ENCODE data around the gene PRDM11.

Gene PRDM11

DNA sequence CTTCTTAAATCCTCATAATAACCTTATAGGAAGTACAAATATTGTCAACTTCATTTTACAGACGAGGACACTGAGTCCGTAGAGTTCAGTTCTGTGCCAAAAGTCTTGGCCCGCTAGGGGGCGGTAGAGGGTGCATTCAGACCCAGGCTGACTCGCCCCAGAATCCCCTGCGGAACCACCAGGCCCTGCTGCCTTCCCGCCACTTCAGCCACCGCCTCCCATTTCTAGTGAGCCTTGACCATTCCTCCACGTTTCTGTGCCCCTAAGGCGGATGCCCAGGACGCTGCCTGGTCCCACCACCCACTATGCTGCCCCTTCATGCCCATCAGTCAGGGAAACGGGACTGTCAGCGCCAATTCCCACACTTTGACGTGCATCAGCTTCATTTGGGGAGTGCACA is 120.6 kb downstream of the PRDM11 start:
- DNase-seq (ENCODE audit: low read depth) = no peak
- TF ChIP-seq, protein P1, sequence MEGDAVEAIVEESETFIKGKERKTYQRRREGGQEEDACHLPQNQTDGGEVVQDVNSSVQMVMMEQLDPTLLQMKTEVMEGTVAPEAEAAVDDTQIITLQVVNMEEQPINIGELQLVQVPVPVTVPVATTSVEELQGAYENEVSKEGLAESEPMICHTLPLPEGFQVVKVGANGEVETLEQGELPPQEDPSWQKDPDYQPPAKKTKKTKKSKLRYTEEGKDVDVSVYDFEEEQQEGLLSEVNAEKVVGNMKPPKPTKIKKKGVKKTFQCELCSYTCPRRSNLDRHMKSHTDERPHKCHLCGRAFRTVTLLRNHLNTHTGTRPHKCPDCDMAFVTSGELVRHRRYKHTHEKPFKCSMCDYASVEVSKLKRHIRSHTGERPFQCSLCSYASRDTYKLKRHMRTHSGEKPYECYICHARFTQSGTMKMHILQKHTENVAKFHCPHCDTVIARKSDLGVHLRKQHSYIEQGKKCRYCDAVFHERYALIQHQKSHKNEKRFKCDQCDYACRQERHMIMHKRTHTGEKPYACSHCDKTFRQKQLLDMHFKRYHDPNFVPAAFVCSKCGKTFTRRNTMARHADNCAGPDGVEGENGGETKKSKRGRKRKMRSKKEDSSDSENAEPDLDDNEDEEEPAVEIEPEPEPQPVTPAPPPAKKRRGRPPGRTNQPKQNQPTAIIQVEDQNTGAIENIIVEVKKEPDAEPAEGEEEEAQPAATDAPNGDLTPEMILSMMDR (conservative IDR thresholded peaks at IDR 0.05; ENCODE audit: low read depth, low read length) = peak; percentile 33
- no peak overlapping the region for H3K4me3 ChIP-seq (ENCODE audit: low read depth, low read length)

GRCh38 chr11:45267652-45268299 is 121.3 kb downstream of the PRDM11 start:
- H3K4me3 ChIP-seq (ENCODE audit: low read depth, low read length) = no peak overlapping the region
- no peak for DNase-seq (ENCODE audit: low read depth)
- TF ChIP-seq, protein P1 (conservative IDR thresholded peaks at IDR 0.05; ENCODE audit: low read depth, low read length) = no peak

DNA sequence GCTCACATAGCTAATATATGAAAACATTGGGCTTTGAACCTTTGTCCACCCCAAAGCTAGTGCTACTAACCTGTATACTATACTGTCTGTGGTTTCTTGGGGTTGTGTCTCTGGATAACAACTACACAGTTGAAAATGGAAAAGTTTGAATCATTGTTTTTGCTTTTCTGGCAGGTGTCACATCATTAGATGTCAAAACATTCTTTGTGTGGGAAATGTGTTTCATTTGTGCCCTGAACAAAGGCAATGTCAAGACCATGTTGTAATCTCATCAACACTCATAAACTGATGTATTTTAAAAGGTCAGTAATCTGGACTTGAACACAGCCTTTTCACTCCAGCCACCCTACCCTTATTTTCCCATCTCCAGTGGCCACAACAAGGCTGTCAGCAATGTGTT is 123.2 kb downstream of the PRDM11 start:
- H3K4me3 ChIP-seq (ENCODE audit: low read depth, low read length) = no peak overlapping the region
- TF ChIP-seq, protein P1 (conservative IDR thresholded peaks at IDR 0.05; ENCODE audit: low read depth, low read length) = no peak
- no peak for DNase-seq (ENCODE audit: low read depth)

DNA sequence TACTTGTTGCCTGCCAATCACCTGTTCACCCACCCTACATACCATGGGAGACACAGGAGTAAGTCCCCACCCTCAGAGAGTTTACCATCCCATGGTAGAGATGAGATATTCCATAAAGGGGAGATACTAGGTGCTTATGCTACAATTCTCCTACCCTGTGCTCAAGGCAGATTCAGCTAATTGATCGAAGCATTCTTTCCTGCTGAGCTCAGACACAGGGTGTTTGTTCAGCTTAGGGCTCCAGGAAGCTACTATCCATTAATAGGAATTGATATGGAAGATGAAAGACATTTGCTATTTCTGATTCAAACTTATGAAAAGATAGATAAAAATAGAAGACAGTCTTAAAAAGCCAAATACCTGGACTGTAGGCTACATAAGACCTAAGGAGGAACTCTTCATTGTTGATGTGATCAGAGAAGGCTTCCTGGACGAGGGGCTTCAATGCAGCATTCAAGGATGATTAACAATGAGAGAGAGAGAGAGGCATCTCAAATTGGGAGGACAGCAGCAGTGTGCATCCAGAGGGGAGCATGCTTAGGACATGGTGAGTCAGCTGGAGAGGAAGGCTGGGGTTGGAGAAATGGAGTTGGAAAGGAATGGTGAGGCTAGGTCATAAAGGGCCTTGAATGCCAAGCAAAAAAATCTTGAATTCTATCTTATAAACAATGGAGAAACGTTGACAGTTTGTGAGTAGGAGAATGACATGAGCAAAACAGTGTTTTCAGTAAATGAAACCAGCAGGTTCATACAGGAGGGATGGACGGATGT is 124.7 kb downstream of the PRDM11 start:
- no peak overlapping the region for H3K4me3 ChIP-seq (ENCODE audit: low read depth, low read length)
- TF ChIP-seq, protein P1 (conservative IDR thresholded peaks at IDR 0.05; ENCODE audit: low read depth, low read length) = no peak
- DNase-seq (ENCODE audit: low read depth) = no peak

DNA sequence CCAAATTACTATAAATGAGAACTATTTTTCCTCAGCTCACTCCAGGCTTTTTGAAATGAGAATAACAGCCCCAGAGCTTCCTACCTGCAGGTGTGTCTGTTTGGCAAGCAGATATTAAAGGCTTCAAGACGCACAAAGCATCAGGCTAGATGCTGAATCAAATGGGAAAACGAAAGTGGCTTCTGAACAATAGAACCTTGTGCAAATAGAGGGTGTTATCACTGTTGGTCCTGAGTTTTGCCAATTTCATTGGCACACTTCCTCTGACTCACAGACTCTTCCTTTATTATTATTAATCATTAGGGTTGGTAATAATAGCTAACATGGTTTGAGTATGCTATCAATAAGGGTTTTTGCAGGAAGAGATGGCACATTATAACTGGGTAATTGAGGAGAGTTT is 126.3 kb downstream of the PRDM11 start:
- TF ChIP-seq, protein P1 (conservative IDR thresholded peaks at IDR 0.05; ENCODE audit: low read depth, low read length) = no peak
- H3K4me3 ChIP-seq (ENCODE audit: low read depth, low read length) = no peak overlapping the region
- DNase-seq (ENCODE audit: low read depth) = no peak

DNA sequence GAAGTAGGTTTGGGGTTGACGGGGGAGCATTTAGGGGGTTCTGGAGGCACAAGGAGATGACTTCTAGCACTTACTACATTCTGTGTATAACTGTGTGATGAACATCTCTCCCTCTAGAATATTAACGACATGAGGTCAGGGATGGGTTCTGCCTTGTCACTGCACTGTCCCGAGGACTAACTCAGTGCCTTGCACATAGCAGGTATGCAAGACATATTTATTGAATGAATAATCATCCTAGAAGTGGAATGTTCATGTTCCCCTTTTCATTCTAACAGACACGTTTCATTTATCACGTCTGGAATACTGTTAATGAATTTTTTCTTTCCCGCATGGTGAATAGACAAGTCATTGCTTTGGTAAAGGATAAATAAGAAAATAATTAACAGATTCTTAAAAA is 127.1 kb downstream of the PRDM11 start:
- H3K4me3 ChIP-seq (ENCODE audit: low read depth, low read length) = no peak overlapping the region
- DNase-seq (ENCODE audit: low read depth) = no peak
- TF ChIP-seq, protein P1 (conservative IDR thresholded peaks at IDR 0.05; ENCODE audit: low read depth, low read length) = no peak

GRCh38 chr11:45274206-45274605 is 127.8 kb downstream of the PRDM11 start:
- H3K4me3 ChIP-seq (ENCODE audit: low read depth, low read length) = no peak overlapping the region
- TF ChIP-seq, protein P1 (conservative IDR thresholded peaks at IDR 0.05; ENCODE audit: low read depth, low read length) = no peak
- no peak for DNase-seq (ENCODE audit: low read depth)
